NCI-H1105 treated with DMSO at 0.1 percent for 48 hours (cell line): ENCODE measurements around the gene TMEM138.

Experiments used
- DNase-seq: peaks from one replicate; lab custom pipeline; 2025; lab: John Stamatoyannopoulos, UW

The TMEM138 gene

DNA sequence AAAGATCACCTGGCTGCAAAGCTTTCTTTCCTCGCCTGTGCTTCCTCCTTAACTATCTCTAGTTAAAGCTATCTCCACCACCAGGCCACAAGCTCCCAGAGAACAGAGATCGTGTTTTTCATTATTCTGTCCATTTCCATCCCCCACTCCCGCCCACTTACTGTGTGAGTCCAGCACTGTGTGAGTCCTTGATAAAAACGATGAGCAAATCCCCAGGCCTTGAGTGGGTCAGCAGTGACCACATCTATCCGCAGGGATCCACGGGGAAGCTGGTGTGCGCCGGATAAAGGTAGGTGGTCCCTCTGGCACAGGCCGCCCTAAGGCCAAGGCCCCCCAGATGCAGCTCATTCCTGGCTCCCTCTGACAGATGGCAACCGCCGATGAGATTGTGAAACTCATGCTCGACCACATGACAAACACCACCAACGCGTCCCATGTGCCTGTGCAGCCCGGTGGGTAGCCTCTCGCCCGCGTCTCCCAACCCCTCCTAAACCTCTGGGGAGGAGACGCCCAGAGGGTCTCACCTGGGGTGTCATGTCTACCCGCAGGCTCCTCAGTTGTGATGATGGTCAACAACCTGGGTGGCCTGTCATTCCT, 19.9 kb upstream of the TMEM138 start:
- no peak for DNase-seq

DNA sequence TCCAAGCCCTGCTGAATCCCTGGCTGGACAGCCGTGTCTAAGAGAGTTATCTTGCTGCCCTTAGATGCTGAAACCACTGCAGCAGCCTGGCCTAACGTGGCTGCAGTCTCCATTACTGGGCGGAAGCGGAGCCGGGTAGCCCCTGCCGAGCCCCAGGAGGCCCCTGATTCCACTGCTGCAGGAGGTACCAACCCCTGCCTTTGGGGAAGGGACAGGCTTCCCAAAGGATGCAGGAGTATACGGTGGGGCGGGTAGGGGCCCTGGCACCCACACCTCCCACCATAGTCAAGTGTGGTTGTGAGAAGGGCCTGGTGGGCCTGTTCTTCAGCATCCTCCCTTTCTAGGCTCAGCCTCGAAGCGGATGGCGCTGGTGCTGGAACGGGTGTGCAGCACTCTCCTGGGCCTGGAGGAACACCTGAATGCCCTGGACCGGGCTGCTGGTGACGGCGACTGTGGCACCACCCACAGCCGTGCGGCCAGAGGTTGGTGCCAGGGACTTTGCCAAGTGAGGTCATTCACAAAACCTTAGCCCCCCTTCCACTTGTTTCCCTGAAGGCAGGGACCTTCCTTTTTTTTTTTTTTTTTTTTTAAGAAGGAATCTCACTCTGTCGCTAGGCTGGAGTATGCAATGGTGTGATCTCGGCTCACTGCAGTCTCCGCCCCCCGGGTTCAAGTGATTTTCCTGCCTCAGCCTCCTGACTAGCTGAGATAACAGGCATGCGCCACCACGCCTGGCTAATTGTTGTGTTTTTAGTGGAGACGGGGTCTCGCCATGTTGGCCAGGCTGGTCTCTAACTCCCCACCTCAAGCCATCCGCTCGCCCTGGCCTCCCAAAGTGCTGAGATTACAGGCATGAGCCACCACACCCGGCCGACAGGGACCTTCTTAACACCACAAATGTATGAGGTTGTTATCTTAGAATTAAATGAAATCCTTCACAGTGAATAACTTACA, 18.1 kb upstream of the TMEM138 start:
- DNase-seq: no peak

DNA sequence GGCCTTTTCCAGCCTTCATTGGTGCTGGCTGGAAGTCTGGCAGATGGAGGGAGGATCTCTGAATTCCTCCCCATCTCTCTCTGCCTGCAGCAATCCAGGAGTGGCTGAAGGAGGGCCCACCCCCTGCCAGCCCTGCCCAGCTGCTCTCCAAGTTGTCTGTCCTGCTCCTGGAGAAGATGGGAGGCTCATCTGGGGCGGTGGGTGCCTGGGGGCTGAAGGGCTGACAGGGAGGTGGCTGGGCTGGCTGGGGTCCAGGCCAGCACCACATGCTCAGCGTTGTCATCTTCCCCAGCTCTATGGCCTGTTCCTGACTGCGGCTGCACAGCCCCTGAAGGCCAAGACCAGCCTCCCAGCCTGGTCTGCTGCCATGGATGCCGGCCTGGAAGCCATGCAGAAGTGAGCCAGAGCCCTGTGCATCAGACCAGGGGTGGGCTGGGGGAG, 17.0 kb upstream of the TMEM138 start:
- DNase-seq: no peak

DNA sequence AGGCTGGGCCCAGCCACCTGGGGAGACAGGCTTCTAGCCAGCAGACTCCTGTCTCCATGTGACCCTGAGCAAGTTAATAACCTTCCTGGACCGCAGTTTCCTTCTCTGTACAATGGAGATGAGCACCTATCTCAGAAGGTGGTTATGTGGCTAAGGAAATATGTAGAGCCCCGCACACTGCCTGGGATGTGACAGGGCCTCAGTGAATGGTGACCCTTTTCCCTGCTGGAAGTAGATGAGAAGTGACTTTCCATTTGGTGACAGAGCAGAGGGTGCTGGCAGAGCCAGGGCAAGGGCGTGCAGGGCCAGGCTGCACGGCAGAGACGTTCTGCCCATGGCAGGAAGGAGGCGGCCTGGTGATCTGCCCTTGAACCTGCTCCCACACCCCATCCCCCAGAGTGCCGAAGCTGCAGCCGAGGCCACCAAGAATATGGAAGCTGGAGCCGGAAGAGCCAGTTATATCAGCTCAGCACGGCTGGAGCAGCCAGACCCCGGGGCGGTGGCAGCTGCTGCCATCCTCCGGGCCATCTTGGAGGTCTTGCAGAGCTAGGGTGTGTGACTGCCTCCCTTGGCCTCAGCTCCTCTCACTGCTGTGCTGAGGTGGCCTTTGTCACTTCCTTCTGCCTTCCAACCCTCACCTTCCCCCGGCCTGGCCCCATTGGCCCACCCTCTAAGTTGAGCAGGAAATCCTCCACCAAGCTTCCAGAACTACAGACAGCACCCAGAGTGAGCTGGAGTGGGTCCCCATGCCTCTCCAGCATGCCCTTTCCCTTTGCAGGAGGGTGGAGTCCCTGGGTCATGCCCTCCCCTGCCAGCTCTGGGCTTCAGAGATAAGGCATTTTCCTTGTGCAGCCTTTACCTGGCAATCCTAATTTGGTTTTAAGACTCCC, 16.0 kb upstream of the TMEM138 start:
- no peak for DNase-seq

DNA sequence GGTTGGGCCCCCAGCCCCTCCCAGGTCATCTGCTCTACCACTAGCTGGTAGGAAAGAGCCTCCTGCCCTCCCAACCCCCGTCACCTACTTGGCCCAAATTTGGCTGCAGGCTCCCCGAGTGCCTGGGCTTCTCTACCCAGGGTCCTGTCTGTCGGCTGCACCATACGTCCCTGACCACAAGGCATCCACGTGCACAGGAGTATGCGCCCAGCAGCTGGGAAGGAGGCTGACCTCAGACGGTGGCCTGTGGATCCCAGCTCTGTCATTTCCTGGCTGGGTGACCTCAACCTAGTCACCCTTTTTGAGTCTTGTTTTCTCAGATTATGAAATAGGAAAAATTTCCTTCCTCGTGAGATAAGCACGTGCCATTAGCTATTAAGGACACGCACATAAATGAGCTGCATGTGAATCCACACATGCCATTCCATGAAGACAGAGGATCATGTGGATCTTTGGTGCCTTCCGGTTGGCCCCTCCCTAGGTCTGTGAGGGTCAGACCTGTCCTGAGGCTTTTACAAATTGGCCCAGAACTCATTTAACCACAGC, 14.2 kb upstream of the TMEM138 start:
- DNase-seq: no peak

DNA sequence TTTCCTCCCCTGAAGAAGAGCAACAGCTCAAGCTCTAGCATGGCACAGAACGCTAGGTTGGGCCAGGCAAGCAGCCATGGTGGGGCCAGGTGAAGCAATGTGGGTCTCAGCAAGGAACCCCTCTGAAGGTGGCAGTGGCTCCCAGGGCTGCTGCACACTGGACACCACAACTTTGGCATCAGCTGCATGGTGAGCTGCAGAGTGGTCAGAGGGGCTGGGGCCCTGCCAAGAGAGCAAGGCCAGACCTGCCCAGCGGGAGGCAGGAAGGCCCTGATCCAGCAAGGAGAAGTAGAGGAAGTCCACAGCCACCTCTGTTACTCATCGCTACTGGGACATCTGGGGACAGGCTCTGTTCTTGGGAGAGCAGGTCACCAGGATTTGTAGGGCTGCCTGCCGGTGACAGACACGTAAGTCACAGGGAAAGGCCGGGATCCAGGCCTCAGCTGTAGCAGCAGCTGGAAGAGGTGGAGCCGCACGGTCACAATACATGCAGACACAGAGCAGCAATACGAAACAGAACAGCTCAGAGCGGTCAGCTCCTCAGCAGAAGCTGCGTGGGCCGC, 12.9 kb upstream of the TMEM138 start:
- no peak for DNase-seq

DNA sequence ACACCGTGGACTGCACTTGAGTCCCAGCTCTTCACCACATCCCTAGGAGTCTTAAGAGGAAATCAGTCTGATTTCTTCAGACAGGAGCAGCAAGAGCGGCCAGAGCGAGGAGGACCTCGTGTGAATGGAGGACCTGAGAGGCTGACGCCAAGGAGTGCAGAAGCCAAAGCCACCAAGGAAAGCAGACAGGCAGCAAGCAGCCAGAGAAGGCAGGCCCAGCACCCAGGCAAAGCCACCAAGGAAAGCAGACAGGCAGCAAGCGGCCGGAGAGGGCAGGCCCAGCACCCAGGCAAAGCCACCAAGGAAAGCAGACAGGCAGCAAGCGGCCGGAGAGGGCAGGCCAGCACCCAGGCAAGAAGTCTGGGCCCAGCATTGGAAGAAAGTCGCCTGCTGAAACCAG, 12.3 kb upstream of the TMEM138 start:
- DNase-seq: no peak

DNA sequence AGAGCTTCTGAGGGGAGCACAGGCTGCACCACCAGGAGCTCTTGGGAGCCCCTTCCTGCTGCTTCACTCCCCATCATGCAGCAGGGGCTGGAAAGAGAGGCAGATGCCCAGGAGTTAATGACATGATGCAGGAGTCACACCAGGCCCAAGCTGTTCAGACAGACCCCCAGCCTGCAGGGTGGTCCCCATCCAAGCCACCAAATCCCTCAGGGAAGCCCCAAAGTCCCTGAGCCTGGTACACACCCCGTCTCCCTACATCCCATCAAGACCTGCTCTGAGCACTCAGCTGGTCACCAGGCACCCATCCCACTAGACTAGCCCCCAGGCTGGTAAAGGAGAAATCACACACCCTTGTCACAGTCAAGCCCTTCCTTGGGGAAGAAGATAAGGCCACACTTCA, 11.8 kb upstream of the TMEM138 start:
- DNase-seq: no peak

DNA sequence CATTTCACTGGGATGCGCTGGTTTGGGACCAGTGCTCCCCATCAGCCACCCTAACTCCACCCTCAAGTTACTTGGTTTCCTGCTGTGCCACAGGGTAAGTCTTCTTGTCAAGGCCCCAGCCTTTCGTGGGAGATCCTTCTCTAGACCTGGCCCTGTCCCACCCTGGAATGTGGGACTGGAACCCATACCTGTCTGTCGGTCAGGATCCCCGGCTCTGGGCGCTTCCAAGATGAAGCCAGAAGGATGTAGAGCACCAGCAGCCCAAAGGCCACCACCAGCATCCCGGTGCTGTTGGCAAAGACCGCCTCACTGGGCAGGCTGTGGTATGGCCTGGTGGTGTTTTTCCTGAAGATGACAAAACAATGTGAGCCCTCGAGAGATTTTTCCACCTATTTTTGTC, 11.4 kb upstream of the TMEM138 start:
- no peak for DNase-seq

DNA sequence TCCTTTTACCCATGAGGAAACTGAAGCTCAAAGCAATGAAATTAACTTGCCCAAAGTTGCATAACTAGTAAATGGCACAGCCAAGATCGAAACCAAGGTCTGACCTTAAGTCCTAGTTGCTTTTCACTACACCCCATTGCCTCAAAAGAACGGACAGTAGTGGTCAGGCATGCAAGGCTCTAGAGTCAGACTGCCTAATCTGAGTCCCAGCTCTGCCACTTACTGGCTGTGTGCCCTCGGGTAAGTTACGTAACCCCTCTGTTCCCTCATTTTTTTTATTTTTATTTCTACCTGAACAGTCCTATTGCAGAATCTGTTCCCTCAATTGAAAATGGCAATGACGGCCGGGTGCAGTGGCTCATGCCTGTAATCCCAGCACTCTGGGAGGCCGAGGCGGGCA, 10.1 kb upstream of the TMEM138 start:
- no peak for DNase-seq

DNA sequence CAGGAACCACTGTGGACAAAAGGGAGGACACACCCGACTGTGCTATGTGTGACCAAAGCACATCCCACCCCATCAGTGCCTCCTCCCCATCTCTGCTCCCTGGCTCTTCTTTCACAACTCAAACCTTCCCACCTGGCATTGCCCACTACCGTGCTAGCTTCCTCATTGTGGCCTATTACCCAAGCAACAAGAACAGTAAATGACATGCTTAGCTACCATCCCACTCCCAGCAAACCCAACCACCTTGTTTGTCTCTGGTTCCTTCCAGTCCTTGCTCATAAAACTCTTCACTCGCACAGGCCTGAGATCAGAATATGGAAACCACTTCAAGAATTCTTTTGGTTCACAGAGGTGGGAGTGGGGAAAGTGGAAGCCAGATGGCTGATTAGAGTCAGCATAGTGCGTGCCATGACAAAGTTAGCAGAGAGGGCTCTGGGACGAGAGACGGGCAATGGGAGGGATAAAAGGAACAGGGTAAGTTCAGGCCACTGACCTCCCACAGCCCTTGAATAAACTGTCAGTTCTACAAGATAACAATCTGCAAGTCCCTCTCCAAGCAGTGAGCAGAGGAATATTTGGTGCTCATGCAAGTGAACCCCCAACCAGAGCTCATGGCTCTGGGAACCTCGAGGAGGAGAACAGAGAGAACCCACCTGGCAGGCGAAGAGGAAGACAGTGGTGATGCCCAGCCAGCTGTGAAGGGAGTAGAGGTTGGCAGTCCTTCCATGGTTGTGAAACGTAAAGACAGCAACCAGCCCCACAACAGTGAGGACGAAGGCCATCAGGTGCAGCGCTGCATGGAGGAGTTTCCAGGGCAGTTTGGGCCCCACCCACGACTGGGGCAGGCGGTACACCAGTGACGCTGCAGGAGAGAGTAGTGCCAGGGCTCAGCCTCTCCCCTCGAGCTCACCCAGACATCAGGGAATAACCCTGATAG, 8.8 kb upstream of the TMEM138 start:
- no peak for DNase-seq

DNA sequence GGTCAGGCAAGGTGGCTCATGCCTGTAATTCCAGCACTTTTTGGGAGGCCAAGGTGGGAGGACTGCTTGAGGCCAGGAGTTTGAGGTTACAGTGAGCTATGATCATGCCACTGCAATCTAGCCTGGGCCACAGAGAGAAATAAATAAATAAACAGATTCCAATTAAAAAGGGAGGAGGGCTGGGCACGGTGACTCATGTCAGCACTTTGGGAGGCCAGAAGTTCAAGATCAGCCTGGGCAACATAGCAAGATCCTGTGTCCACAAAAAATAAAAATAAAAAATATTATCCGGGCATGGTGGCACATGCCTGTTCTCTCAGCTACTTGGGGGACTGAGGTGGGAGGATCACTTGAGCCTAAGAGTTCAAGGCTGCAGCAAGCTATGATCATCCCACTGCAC, 8.0 kb upstream of the TMEM138 start:
- DNase-seq: no peak

DNA sequence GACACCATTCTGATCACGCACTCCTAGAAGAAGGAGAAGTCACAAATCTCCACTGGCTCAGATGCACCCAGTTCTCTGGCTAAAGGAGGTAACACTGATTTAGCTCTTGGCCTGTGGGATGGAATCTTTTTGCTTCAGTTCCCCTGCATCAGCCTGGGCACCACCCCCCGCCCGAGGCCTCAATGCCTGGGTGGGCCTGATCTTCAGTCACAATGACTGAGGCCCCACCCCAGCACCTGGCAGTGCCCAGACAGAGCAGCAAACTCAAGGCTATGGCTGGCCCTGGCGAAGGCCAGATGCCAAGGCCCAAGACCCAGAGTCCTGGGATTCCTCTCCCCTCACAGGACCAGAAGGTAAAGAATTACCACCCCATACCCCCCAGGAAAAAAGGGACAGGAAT, 5.5 kb upstream of the TMEM138 start:
- DNase-seq: no peak

DNA sequence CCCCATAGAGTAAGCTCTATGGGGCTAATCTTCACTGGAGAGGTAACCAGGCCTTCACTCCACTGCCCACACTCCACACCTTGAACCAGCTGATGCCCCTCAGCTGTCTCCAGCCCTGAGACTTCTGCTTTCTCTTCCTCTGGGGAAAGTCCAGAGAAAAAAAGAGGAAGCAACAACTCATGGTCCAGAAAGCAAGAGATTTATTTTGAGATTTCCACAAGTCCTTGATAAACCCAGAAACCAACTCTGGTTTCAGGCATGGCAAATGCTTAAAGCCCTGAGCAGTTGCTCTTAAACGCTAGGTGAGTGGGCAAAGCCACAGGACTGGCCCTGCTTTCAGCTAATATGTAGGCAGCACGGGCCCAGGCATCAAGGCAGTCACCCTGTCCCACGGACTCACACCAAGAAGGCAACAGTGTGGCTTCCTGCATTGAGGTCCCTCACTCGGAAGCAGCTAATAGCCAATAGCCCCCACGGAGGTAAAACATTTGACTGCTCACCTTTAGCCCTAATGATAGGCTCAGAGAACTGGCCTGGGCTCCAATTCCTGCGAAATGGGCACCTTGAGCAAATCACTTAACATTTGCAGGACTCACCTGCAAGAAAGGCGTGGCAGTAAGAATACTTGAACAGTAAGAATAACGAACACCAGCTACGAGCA, 4.8 kb upstream of the TMEM138 start:
- no peak for DNase-seq

DNA sequence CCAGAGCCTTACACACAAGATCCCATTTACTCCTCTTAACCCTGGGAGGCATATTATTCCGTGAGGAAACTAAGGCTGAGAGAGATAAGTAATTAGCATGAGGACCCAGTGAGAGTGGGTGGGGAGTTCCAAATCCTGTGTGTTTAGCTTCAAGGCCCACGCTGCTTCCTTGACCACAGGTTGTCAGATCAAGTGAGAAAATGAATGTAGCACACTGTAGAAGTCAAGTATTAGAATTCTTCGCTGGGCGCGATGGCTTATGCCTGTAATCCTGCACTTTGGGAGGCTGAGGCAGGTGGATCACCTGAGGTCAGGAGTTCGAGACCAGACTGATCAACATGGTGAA, 4.3 kb upstream of the TMEM138 start:
- no peak for DNase-seq

DNA sequence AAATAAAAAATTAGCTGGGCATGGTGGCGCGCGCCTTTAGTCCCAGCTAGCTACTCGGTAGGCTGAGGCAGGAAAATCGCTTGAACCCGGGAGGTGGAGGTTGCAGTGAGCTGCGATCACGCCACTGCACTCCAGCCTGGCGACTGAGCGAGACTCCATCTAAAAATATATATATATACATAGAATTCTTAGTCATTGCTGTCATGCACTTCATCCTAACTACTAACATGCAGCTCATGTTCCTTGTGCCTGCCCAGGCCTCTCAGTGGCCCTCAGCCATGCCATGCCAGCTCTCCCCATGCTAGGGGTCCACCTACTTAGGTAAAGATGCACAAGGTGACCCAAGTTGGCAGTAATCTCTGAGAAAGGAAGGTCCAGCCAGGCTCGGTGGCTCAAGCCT, 3.6 kb upstream of the TMEM138 start:
- DNase-seq: no peak

DNA sequence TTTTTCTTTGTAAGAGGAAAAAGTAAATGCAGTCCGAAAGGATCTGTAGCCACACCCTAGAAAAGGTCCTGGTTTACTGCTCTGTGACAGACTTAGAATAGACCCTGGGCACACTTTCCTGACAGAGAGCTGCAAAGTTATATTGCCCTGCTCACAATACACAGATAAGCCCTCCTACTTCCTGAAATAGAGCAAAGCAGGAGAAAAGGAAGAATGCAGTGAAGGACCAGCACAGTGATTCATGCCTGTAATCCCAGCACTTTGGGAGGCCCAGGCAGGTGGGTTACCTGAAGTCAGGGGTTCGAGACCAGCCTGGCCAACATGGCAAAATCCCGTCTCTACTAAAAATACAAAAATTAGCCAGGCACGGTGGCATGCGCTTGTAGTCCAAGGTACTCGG, 2.7 kb upstream of the TMEM138 start:
- DNase-seq: no peak

DNA sequence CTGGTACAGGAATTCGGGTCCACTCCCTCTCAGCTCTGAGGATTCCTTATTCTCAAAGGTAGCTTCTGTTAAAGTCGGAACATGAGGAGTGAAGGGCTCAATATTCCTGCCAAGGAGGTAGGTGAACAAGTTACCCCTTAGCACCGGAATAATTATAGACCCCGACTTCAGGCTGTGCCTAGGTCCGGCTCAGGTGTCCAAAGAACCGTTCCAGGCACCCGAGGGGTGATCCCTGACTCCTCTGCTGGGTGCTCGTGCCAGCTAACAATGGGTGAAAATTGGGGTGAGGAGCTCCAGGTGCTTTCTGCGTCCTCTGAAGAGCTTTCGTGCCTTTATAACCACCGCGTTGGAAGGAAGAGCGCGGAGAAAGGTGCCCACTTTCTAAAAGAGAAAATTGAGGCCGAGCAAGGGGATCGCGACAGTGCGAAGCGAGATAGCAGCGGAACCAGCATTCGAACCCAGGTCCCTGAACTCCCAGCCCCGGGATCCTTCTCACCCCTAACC, 885 bp upstream of the TMEM138 start:
- DNase-seq: no peak

DNA sequence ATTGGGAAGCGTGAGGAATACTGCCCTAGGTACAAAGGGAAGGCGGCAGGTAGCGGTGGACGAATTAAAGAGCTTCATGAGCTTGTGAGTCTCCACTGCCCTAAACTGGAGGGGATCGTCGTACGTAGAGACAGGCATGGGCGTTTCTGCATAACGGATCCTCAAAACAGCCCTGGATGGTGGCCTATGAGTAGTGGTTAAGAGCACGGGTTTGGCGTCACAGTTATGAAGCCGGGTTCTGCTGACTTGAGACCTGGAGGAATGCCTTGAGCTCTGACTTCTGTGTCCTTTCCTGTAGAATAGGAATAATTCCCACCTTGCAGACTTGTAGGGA, 335 bp downstream of the TMEM138 start:
- DNase-seq: no peak

DNA sequence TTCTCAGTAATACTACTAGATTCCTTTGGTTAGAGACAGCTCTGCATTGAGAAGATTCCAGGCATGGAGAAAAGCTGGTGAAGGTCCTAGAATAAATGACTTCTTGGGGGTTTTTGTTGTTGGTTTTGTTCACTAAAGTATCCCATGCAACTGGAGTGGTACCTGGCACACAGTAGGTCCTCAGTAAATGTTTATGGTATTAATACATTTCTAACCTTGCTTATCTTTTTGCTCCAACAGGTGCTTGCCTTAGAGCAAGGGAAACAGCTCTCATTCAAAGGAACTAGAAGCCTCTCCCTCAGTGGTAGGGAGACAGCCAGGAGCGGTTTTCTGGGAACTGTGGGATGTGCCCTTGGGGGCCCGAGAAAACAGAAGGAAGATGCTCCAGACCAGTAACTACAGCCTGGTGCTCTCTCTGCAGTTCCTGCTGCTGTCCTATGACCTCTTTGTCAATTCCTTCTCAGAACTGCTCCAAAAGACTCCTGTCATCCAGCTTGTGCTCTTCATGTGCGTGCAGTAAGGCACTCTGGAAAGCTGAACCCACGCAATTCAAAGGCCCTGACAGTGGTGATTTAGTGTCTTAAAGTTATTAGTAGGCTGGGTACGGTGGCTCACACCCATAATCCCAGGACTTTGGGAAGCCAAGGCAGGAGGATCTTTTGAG, 2.0 kb downstream of the TMEM138 start:
- no peak for DNase-seq
